GM23338 (cell line): ENCODE data around the gene UBE2E2. TPM values are rescaled to one million over a fixed set of nuclear protein-coding genes. Genes with fewer than 3 reads are reported as not detected.
A peak's percentile ranks its signal among the peaks of the same experiment; 100 is the strongest.

Experiments
- ATAC-seq: fragments of 200-7000 bp; cut with Tn5 transposase; 3 replicates; pipeline ENCODE4 v1.9.1; 2020
- DNase-seq: peaks from one replicate; pipeline ENCODE4 v3.0.0-alpha.2; 2015; ENCODE audit warnings: low spot score
- H2AFZ ChIP-seq: fragments of 200-600 bp; sonication (generic); 2 replicates; pipeline ENCODE4 v1.8.0; 2016; ENCODE audit warnings: antibody characterized with exemption, mild to moderate bottlenecking, moderate library complexity
- H3F3A ChIP-seq: fragments of 200-600 bp; sonication (generic); replicated peaks from 2 replicates; pipeline ENCODE4 v1.8.0; 2017; ENCODE audit warnings: antibody characterized with exemption, mixed run types, low read depth
- H3K27ac ChIP-seq: fragments of 200-600 bp; sonication (generic); 2 replicates; pipeline ENCODE4 v1.6.1; 2016; ENCODE audit warnings: low read depth
- H3K27me3 ChIP-seq: fragments of 200-600 bp; sonication (generic); 2 replicates; pipeline ENCODE4 v1.8.0; 2016; ENCODE audit warnings: mild to moderate bottlenecking, mixed run types, moderate library complexity; ENCODE audit not compliant: insufficient read depth
- H3K36me3 ChIP-seq: fragments of 200-600 bp; sonication (generic); 2 replicates; pipeline ENCODE4 v1.8.0; 2016; ENCODE audit warnings: mild to moderate bottlenecking; ENCODE audit not compliant: insufficient read depth
- H3K4me1 ChIP-seq: fragments of 200-600 bp; sonication (generic); 2 replicates; pipeline ENCODE4 v1.8.0; 2016; ENCODE audit warnings: mild to moderate bottlenecking, moderate library complexity; ENCODE audit not compliant: insufficient read depth
- H3K4me2 ChIP-seq: fragments of 200-600 bp; sonication (generic); 2 replicates; pipeline ENCODE4 v1.7.1; 2017; ENCODE audit warnings: mixed run types
- H3K4me3 ChIP-seq: fragments of 200-600 bp; sonication (generic); 2 replicates; pipeline ENCODE4 v1.6.1; 2016; ENCODE audit warnings: mixed run types
- H3K79me2 ChIP-seq: fragments of 200-600 bp; sonication (generic); replicated peaks from 2 replicates; pipeline ENCODE4 v1.8.0; 2017; ENCODE audit warnings: mild to moderate bottlenecking; ENCODE audit not compliant: insufficient read depth
- H3K9me2 ChIP-seq: fragments of 200-600 bp; sonication (generic); 2 replicates; pipeline ENCODE4 v1.8.0; 2017; ENCODE audit not compliant: insufficient read depth
- H4K20me1 ChIP-seq: fragments of 200-600 bp; sonication (generic); replicated peaks from 2 replicates; pipeline ENCODE4 v1.8.0; 2017; ENCODE audit warnings: mild to moderate bottlenecking; ENCODE audit not compliant: insufficient read depth
- H3K27ac Mint-ChIP-seq: 2 replicates; pipeline ENCODE4 v1.8.0; 2020; ENCODE audit warnings: inconsistent platforms, mild to moderate bottlenecking, moderate library complexity, mixed read lengths
- H3K27me3 Mint-ChIP-seq: 3 replicates; pipeline ENCODE4 v1.8.0; 2022; ENCODE audit warnings: low read depth, mild to moderate bottlenecking, moderate library complexity, mixed read lengths, inconsistent platforms; ENCODE audit not compliant: insufficient read depth, poor library complexity
- H3K36me3 Mint-ChIP-seq: 3 replicates; pipeline ENCODE4 v1.8.0; 2021; ENCODE audit warnings: low read depth, mild to moderate bottlenecking, inconsistent platforms, moderate library complexity, mixed read lengths
- H3K4me1 Mint-ChIP-seq: 3 replicates; pipeline ENCODE4 v1.8.0; 2020; ENCODE audit warnings: mild to moderate bottlenecking, inconsistent platforms, mixed read lengths
- H3K4me3 Mint-ChIP-seq: 3 replicates; pipeline ENCODE4 v1.8.0; 2021; ENCODE audit warnings: moderate library complexity, mild to moderate bottlenecking, inconsistent platforms, mixed read lengths
- H3K9me3 Mint-ChIP-seq: 3 replicates; pipeline ENCODE4 v1.8.0; 2020; ENCODE audit warnings: moderate library complexity, mild to moderate bottlenecking, inconsistent platforms, mixed read lengths
- CREB1 ChIP-seq: fragments of 250-450 bp; sonication (Bioruptor Pico); IDR thresholded peaks from 2 replicates; pipeline ENCODE4 v1.5.0; 2020; ENCODE audit warnings: low read depth, mild to moderate bottlenecking, moderate library complexity
- EZH2 ChIP-seq: fragments of 200-600 bp; sonication (generic); IDR thresholded peaks from one replicate; pipeline ENCODE4 v1.8.0; 2017; ENCODE audit warnings: antibody characterized with exemption, mild to moderate bottlenecking, low read depth; ENCODE audit not compliant: unreplicated experiment
- EZH2phosphoT487 ChIP-seq: fragments of 200-600 bp; sonication (generic); IDR thresholded peaks from one replicate; pipeline ENCODE4 v1.8.1; 2018; ENCODE audit warnings: antibody characterized with exemption; ENCODE audit not compliant: unreplicated experiment
- JUNB ChIP-seq: IDR thresholded peaks from one replicate; pipeline ENCODE4 v1.6.1; 2016; ENCODE audit warnings: antibody characterized with exemption; ENCODE audit not compliant: unreplicated experiment
- NANOG ChIP-seq: IDR thresholded peaks from 2 replicates; pipeline ENCODE4 v1.6.1; 2016; ENCODE audit warnings: antibody characterized with exemption, borderline replicate concordance
- STAT1 ChIP-seq: IDR thresholded peaks from one replicate; pipeline ENCODE4 v1.6.1; 2016; ENCODE audit warnings: antibody characterized with exemption; ENCODE audit not compliant: unreplicated experiment
- ZNF114 ChIP-seq: fragments of 250-450 bp; sonication (Bioruptor Pico); IDR thresholded peaks from 2 replicates; pipeline ENCODE4 v1.5.0; 2020; ENCODE audit warnings: mild to moderate bottlenecking, moderate library complexity
- ZNF331 ChIP-seq: fragments of 250-450 bp; sonication (Bioruptor Pico); IDR thresholded peaks from 2 replicates; pipeline ENCODE4 v1.5.0; 2020; ENCODE audit warnings: low read depth, mild to moderate bottlenecking, moderate library complexity
- polyA plus RNA-seq: library from polyadenylated mRNA; unstranded; fragments of >200 nt; fragmentation: Nextera tagmentation; extraction: Ambion mirVana; gene quantifications from 2 replicates; pipeline ENCODE4 v1.2.1, GENCODE V29; 2016
- total RNA-seq: library from RNA; depleted of rRNA; stranded (reverse); fragments of >200 nt; shearing (Covaris generic); gene quantifications from 2 replicates; pipeline ENCODE4 v1.2.3, GENCODE V29; 2014
- TF ChIP-seq, protein P1 (sequence below): IDR thresholded peaks from one replicate; pipeline ENCODE4 v1.6.1; 2018; ENCODE audit warnings: antibody characterized with exemption; ENCODE audit not compliant: unreplicated experiment
- TF ChIP-seq, protein P2 (sequence below): fragments of 250-450 bp; sonication (Bioruptor Pico); IDR thresholded peaks from 2 replicates; pipeline ENCODE4 v1.5.0; 2020; ENCODE audit warnings: mild to moderate bottlenecking, moderate library complexity
- TF ChIP-seq, protein P3 (sequence below): IDR thresholded peaks from 2 replicates; pipeline ENCODE4 v1.6.1; 2016; ENCODE audit warnings: antibody characterized with exemption

Gene UBE2E2
- total and polyA plus RNA-seq, 2 experiments from 2014 or later = 86.9 to 169 TPM

DNA sequence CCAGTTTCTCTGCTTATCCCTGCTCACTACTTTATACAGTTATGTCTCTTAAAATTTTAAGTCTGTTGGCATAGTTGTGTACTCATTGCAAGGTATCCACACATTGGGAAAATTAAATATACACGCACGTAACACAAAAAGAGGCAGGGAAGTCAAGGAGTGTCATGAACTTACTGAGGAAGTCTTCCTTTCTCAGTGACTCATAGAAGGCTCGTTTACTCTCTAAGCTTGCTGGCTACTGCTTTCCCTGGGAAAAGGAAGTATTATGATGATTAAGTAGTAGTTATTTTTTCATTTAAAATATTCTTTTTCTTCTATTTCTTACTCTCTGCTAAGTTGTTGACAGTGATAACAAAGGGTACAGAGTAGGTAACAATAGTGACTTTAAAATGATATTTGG lies 287.3 kb downstream of the UBE2E2 start:
- TF ChIP-seq ZNF331 (CRISPR knock-in tag) (no peak), EZH2phosphoT487 (no peak)
- no peaks in the 10 kb centered on the region for H3K27me3 ChIP-seq
- no peaks in the 10 kb centered on the region for H4K20me1 ChIP-seq
- H2AFZ ChIP-seq = no peak overlapping the region
- ATAC-seq (no peak), DNase-seq (no peak)
- H3K27ac ChIP-seq = no peak overlapping the region
- H3K79me2 ChIP-seq = no peaks in the 10 kb centered on the region
- peaks cover 11% of the 10 kb centered on the region; the same call in 1 of the 2 replicates for H3K4me1 ChIP-seq
- no peaks in the 10 kb centered on the region for H3K9me2 ChIP-seq
- Mint-ChIP-seq H3K4me3 (no peak overlapping the region), H3K9me3 (peaks cover 20% of the 10 kb centered on the region), H3K27ac (peak overlapping the region; percentile 82; the same call in 1 of the 2 replicates), H3K36me3 (peaks cover 21% of the 10 kb centered on the region), H3K4me1 (peaks cover 16% of the 10 kb centered on the region), H3K27me3 (no peaks in the 10 kb centered on the region)
- no peak overlapping the region for H3K4me2 ChIP-seq
- no peaks in the 10 kb centered on the region for H3K36me3 ChIP-seq
- H3F3A ChIP-seq = no peaks in the 10 kb centered on the region
- no peak overlapping the region for H3K4me3 ChIP-seq

DNA sequence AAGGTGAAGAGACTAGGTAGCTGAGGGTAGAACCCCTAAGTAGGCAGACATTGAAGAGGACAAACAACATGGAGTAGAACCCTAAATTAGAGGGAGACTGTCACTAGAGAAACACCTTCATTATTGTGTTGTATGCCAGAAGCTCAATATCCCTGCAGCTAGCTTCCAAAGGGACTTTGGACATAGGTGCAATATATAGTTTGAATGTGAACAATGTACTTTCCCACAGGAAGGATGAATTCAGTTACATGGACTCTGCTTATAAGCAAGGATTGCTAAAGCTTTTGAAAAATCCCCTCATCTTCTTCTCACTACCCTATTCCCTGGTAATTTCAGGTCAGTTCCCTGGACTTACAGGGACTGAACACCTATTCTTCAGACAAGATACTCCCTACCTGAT lies 288.9 kb downstream of the UBE2E2 start:
- Mint-ChIP-seq H3K36me3 (peaks cover 6% of the 10 kb centered on the region), H3K4me3 (no peak overlapping the region), H3K27me3 (no peaks in the 10 kb centered on the region), H3K4me1 (peaks cover 16% of the 10 kb centered on the region), H3K9me3 (peaks cover 7% of the 10 kb centered on the region), H3K27ac (no peak overlapping the region)
- H3K9me2 ChIP-seq = no peaks in the 10 kb centered on the region
- no peaks in the 10 kb centered on the region for H3F3A ChIP-seq
- DNase-seq = no peak
- H3K27me3 ChIP-seq = no peaks in the 10 kb centered on the region
- no peaks in the 10 kb centered on the region; the same call in 1 of the 2 replicates for H3K79me2 ChIP-seq
- H3K4me1 ChIP-seq = peaks cover 11% of the 10 kb centered on the region; the same call in 1 of the 2 replicates
- H3K4me3 ChIP-seq = no peak overlapping the region
- H3K4me2 ChIP-seq = no peak overlapping the region
- no peak for ATAC-seq
- no peaks in the 10 kb centered on the region for H4K20me1 ChIP-seq
- H3K36me3 ChIP-seq = no peaks in the 10 kb centered on the region
- no peak overlapping the region for H3K27ac ChIP-seq
- H2AFZ ChIP-seq = no peak overlapping the region
- TF ChIP-seq, protein P1, sequence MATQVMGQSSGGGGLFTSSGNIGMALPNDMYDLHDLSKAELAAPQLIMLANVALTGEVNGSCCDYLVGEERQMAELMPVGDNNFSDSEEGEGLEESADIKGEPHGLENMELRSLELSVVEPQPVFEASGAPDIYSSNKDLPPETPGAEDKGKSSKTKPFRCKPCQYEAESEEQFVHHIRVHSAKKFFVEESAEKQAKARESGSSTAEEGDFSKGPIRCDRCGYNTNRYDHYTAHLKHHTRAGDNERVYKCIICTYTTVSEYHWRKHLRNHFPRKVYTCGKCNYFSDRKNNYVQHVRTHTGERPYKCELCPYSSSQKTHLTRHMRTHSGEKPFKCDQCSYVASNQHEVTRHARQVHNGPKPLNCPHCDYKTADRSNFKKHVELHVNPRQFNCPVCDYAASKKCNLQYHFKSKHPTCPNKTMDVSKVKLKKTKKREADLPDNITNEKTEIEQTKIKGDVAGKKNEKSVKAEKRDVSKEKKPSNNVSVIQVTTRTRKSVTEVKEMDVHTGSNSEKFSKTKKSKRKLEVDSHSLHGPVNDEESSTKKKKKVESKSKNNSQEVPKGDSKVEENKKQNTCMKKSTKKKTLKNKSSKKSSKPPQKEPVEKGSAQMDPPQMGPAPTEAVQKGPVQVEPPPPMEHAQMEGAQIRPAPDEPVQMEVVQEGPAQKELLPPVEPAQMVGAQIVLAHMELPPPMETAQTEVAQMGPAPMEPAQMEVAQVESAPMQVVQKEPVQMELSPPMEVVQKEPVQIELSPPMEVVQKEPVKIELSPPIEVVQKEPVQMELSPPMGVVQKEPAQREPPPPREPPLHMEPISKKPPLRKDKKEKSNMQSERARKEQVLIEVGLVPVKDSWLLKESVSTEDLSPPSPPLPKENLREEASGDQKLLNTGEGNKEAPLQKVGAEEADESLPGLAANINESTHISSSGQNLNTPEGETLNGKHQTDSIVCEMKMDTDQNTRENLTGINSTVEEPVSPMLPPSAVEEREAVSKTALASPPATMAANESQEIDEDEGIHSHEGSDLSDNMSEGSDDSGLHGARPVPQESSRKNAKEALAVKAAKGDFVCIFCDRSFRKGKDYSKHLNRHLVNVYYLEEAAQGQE = no peak
- TF ChIP-seq EZH2 (no peak), EZH2phosphoT487 (no peak), STAT1 (no peak), JUNB (no peak), NANOG (no peak), ZNF114 (CRISPR knock-in tag) (no peak), CREB1 (CRISPR knock-in tag) (no peak)
- TF ChIP-seq, protein P2, sequence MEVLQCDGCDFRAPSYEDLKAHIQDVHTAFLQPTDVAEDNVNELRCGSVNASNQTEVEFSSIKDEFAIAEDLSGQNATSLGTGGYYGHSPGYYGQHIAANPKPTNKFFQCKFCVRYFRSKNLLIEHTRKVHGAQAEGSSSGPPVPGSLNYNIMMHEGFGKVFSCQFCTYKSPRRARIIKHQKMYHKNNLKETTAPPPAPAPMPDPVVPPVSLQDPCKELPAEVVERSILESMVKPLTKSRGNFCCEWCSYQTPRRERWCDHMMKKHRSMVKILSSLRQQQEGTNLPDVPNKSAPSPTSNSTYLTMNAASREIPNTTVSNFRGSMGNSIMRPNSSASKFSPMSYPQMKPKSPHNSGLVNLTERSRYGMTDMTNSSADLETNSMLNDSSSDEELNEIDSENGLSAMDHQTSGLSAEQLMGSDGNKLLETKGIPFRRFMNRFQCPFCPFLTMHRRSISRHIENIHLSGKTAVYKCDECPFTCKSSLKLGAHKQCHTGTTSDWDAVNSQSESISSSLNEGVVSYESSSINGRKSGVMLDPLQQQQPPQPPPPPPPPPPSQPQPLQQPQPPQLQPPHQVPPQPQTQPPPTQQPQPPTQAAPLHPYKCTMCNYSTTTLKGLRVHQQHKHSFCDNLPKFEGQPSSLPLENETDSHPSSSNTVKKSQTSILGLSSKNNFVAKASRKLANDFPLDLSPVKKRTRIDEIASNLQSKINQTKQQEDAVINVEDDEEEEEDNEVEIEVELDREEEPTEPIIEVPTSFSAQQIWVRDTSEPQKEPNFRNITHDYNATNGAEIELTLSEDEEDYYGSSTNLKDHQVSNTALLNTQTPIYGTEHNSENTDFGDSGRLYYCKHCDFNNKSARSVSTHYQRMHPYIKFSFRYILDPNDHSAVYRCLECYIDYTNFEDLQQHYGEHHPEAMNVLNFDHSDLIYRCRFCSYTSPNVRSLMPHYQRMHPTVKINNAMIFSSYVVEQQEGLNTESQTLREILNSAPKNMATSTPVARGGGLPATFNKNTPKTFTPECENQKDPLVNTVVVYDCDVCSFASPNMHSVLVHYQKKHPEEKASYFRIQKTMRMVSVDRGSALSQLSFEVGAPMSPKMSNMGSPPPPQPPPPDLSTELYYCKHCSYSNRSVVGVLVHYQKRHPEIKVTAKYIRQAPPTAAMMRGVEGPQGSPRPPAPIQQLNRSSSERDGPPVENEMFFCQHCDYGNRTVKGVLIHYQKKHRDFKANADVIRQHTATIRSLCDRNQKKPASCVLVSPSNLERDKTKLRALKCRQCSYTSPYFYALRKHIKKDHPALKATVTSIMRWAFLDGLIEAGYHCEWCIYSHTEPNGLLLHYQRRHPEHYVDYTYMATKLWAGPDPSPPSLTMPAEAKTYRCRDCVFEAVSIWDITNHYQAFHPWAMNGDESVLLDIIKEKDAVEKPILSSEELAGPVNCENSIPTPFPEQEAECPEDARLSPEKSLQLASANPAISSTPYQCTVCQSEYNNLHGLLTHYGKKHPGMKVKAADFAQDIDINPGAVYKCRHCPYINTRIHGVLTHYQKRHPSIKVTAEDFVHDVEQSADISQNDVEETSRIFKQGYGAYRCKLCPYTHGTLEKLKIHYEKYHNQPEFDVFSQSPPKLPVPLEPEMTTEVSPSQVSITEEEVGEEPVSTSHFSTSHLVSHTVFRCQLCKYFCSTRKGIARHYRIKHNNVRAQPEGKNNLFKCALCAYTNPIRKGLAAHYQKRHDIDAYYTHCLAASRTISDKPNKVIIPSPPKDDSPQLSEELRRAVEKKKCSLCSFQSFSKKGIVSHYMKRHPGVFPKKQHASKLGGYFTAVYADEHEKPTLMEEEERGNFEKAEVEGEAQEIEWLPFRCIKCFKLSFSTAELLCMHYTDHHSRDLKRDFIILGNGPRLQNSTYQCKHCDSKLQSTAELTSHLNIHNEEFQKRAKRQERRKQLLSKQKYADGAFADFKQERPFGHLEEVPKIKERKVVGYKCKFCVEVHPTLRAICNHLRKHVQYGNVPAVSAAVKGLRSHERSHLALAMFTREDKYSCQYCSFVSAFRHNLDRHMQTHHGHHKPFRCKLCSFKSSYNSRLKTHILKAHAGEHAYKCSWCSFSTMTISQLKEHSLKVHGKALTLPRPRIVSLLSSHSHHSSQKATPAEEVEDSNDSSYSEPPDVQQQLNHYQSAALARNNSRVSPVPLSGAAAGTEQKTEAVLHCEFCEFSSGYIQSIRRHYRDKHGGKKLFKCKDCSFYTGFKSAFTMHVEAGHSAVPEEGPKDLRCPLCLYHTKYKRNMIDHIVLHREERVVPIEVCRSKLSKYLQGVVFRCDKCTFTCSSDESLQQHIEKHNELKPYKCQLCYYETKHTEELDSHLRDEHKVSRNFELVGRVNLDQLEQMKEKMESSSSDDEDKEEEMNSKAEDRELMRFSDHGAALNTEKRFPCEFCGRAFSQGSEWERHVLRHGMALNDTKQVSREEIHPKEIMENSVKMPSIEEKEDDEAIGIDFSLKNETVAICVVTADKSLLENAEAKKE (CRISPR knock-in tag) = no peak
- TF ChIP-seq, protein P3, sequence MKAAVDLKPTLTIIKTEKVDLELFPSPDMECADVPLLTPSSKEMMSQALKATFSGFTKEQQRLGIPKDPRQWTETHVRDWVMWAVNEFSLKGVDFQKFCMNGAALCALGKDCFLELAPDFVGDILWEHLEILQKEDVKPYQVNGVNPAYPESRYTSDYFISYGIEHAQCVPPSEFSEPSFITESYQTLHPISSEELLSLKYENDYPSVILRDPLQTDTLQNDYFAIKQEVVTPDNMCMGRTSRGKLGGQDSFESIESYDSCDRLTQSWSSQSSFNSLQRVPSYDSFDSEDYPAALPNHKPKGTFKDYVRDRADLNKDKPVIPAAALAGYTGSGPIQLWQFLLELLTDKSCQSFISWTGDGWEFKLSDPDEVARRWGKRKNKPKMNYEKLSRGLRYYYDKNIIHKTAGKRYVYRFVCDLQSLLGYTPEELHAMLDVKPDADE = no peak
